ENCODE measurements around the gene PDE11A.

Gene PDE11A

DNA sequence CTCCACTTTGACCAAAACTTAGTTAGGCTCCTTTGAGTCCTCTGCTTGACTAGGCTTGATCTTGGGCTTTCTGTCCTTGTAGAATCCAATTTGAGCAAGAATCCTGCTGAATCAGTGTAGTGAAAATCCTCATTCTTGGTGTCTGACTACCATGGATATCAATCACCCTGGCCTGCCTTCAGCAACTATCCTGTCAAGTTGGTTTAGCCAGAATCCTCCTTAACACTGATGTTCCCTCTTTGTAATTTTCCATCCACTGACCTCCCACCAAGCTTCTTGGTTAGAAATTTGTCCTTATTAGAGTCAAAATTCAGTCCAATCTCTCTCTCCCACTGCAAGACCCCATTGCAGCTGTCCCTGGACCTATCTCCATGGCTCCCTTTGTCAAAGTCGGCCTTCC, 39.2 kb upstream of the PDE11A start:
- DNase-seq (ENCODE audit: low read depth), result no peak
- TF ChIP-seq, protein P1, sequence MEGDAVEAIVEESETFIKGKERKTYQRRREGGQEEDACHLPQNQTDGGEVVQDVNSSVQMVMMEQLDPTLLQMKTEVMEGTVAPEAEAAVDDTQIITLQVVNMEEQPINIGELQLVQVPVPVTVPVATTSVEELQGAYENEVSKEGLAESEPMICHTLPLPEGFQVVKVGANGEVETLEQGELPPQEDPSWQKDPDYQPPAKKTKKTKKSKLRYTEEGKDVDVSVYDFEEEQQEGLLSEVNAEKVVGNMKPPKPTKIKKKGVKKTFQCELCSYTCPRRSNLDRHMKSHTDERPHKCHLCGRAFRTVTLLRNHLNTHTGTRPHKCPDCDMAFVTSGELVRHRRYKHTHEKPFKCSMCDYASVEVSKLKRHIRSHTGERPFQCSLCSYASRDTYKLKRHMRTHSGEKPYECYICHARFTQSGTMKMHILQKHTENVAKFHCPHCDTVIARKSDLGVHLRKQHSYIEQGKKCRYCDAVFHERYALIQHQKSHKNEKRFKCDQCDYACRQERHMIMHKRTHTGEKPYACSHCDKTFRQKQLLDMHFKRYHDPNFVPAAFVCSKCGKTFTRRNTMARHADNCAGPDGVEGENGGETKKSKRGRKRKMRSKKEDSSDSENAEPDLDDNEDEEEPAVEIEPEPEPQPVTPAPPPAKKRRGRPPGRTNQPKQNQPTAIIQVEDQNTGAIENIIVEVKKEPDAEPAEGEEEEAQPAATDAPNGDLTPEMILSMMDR (IDR thresholded peaks at IDR 0.05; ENCODE audit: control insufficient read depth, insufficient read depth, low read depth, low read length, missing control alignments), result no peak
- H3K4me3 ChIP-seq (ENCODE audit: control insufficient read depth, low read depth, low read length), result no peak overlapping the region

DNA sequence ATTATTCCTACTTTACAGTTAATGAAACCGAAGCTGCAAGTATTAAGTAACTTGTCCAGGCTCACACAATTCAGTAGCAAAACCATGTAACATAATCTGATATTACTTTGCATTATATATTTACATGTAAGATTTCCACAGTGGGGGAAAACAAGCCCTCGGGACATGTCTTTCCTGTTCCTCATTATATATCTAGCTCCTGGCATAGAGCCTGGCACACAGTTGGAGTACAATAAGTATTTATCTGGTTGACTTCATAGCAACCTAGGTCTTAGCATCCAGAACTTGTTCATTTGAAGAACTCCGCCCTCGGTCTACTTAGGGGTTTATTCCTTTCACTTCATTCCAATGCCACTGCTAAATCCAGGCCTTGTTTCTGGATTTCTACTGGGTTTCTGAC, 38.1 kb upstream of the PDE11A start:
- H3K4me3 ChIP-seq (ENCODE audit: control insufficient read depth, low read depth, low read length), result no peak overlapping the region
- no peak for DNase-seq (ENCODE audit: low read depth)
- TF ChIP-seq, protein P1 (IDR thresholded peaks at IDR 0.05; ENCODE audit: control insufficient read depth, insufficient read depth, low read depth, low read length, missing control alignments), result no peak

DNA sequence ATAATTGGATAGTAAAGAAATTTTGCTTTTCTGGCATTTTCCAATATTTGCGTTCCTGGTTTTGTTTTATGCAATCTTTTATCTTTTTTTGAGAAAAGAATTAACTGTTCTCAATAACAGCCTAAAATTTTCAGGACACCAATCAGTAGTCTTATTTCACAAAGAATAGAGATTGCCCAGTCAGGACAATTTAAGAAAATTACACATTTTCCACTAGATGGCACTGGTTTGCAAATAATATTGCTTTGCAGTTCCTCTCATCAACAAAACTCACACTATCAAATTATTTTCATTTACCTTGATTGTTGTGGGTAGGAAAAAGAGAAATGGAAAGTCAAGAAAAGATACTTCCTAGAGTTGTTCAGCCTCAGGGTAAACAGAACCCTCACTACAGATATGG, 37.2 kb upstream of the PDE11A start:
- no peak overlapping the region for H3K4me3 ChIP-seq (ENCODE audit: control insufficient read depth, low read depth, low read length)
- DNase-seq (ENCODE audit: low read depth), result peak; percentile 25
- TF ChIP-seq, protein P1 (IDR thresholded peaks at IDR 0.05; ENCODE audit: control insufficient read depth, insufficient read depth, low read depth, low read length, missing control alignments), result peak; percentile 50

DNA sequence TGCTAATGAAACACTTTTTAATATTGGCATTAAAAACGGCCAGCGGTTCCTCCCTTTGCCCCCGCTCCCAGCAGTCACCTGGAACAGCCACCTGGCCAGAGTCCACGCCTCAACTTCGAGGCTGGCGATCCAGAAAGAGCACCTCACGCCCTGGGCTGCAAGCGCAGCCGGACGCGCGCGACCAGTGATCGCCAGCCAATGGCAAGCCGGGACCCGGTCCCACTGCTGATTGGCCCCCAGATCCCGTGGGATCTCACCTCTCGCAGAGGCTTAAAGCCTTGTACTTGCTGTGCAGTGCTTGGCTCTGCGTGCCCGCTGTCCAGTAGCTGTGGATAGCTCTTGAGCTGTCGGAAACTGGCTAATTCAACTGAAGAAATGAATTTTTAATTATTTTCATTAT, 35.6 kb upstream of the PDE11A start:
- H3K4me3 ChIP-seq (ENCODE audit: control insufficient read depth, low read depth, low read length), result no peak overlapping the region
- TF ChIP-seq, protein P1 (IDR thresholded peaks at IDR 0.05; ENCODE audit: control insufficient read depth, insufficient read depth, low read depth, low read length, missing control alignments), result no peak

DNA sequence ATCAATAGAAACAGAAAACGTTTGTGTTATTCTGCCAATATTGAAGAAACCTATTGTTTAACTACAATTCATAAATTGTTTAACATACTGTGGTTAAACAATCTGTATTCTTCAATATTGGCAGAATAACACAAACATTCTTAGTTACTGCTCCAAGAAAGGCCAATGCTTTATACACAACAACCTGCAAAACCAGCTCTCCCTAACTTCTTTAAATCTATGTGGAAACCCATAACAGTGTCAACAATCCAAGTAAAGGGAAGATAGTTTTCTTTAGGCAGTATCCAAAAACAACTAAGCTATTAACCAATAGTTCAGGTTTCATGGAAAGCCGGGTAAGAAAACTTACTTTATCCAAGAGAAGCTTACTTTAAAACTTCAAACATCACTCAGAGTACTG, 33.5 kb upstream of the PDE11A start:
- TF ChIP-seq, protein P1 (IDR thresholded peaks at IDR 0.05; ENCODE audit: control insufficient read depth, insufficient read depth, low read depth, low read length, missing control alignments), result no peak
- no peak for DNase-seq (ENCODE audit: low read depth)
- no peak overlapping the region for H3K4me3 ChIP-seq (ENCODE audit: control insufficient read depth, low read depth, low read length)

More for the DNA sequence above, 35.6 kb upstream of the PDE11A start:
- no peak for DNase-seq (ENCODE audit: low read depth)

DNA sequence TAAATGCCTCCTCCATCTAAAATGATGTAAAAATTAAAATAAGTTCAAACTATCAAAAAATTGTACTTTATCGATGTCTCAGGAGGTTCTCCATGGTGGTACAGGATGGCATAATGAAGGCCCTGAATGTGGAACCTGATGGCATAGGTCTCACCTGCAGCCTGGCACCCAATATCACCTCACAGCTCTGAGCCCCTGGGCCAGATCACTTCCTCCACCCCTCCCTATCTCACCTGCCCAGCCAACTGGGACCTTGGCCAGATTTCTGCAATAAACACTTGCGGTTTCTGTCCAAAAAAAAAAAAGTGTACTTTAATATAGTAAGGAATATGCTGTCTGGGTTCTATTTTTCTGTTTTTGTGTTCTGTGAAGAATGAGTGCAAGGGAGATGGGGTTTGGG, 33.0 kb upstream of the PDE11A start:
- DNase-seq (ENCODE audit: low read depth), result no peak
- TF ChIP-seq, protein P1 (IDR thresholded peaks at IDR 0.05; ENCODE audit: control insufficient read depth, insufficient read depth, low read depth, low read length, missing control alignments), result no peak
- H3K4me3 ChIP-seq (ENCODE audit: control insufficient read depth, low read depth, low read length), result no peak overlapping the region

Data from AG09309 (cell line).